Measurements from ENCODE around the gene LAMA5. TPM values are rescaled to one million over a fixed set of nuclear protein-coding genes. Genes with fewer than 3 reads are reported as not detected.

Gene LAMA5
- total and polyA plus RNA-seq, 2 experiments from 2014 or later = 201 to 298 TPM

GRCh38 chr20:62410746-62411478 is 43.8 kb upstream of the LAMA5 start:
- H3K36me3 Mint-ChIP-seq (ENCODE audit: low read depth) = no peaks in the 10 kb centered on the region
- H3K4me1 Mint-ChIP-seq = peaks cover 4% of the 10 kb centered on the region; the same call in 1 of the 3 replicates
- no peak overlapping the region for H3K27ac ChIP-seq (ENCODE audit: low read depth)
- no peaks in the 10 kb centered on the region for H3K9me3 Mint-ChIP-seq
- no peak overlapping the region for H3K4me2 ChIP-seq
- TF ChIP-seq, protein P1, sequence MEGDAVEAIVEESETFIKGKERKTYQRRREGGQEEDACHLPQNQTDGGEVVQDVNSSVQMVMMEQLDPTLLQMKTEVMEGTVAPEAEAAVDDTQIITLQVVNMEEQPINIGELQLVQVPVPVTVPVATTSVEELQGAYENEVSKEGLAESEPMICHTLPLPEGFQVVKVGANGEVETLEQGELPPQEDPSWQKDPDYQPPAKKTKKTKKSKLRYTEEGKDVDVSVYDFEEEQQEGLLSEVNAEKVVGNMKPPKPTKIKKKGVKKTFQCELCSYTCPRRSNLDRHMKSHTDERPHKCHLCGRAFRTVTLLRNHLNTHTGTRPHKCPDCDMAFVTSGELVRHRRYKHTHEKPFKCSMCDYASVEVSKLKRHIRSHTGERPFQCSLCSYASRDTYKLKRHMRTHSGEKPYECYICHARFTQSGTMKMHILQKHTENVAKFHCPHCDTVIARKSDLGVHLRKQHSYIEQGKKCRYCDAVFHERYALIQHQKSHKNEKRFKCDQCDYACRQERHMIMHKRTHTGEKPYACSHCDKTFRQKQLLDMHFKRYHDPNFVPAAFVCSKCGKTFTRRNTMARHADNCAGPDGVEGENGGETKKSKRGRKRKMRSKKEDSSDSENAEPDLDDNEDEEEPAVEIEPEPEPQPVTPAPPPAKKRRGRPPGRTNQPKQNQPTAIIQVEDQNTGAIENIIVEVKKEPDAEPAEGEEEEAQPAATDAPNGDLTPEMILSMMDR (conservative IDR thresholded peaks at IDR 0.05; ENCODE audit: low read depth in 2 of 2) = no peak
- TF ChIP-seq ZNF462 (CRISPR knock-in tag; IDR thresholded peaks at IDR 0.05) (no peak), CREB1 (CRISPR knock-in tag; IDR thresholded peaks at IDR 0.05; ENCODE audit: low read depth) (no peak), EZH2 (IDR thresholded peaks at IDR 0.05; ENCODE audit: low read depth, unreplicated experiment) (no peak), NANOG (IDR thresholded peaks at IDR 0.05; ENCODE audit: borderline replicate concordance) (no peak)
- TF ChIP-seq, protein P2, sequence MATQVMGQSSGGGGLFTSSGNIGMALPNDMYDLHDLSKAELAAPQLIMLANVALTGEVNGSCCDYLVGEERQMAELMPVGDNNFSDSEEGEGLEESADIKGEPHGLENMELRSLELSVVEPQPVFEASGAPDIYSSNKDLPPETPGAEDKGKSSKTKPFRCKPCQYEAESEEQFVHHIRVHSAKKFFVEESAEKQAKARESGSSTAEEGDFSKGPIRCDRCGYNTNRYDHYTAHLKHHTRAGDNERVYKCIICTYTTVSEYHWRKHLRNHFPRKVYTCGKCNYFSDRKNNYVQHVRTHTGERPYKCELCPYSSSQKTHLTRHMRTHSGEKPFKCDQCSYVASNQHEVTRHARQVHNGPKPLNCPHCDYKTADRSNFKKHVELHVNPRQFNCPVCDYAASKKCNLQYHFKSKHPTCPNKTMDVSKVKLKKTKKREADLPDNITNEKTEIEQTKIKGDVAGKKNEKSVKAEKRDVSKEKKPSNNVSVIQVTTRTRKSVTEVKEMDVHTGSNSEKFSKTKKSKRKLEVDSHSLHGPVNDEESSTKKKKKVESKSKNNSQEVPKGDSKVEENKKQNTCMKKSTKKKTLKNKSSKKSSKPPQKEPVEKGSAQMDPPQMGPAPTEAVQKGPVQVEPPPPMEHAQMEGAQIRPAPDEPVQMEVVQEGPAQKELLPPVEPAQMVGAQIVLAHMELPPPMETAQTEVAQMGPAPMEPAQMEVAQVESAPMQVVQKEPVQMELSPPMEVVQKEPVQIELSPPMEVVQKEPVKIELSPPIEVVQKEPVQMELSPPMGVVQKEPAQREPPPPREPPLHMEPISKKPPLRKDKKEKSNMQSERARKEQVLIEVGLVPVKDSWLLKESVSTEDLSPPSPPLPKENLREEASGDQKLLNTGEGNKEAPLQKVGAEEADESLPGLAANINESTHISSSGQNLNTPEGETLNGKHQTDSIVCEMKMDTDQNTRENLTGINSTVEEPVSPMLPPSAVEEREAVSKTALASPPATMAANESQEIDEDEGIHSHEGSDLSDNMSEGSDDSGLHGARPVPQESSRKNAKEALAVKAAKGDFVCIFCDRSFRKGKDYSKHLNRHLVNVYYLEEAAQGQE (IDR thresholded peaks at IDR 0.05; ENCODE audit: unreplicated experiment) = no peak
- H4K20me1 ChIP-seq (replicated peaks; ENCODE audit: insufficient read depth) = no peaks in the 10 kb centered on the region
- H3K36me3 ChIP-seq (ENCODE audit: insufficient read depth) = no peaks in the 10 kb centered on the region
- no peak overlapping the region for H3K4me3 ChIP-seq
- peak; percentile 3 for ATAC-seq
- H3K4me1 ChIP-seq (ENCODE audit: insufficient read depth) = no peaks in the 10 kb centered on the region; the same call in 1 of the 2 replicates
- no peak overlapping the region for H2AFZ ChIP-seq
- H3K27ac Mint-ChIP-seq = no peak overlapping the region
- no peaks in the 10 kb centered on the region for H3K79me2 ChIP-seq (replicated peaks; ENCODE audit: insufficient read depth)
- no peaks in the 10 kb centered on the region for H3K9me2 ChIP-seq (ENCODE audit: insufficient read depth)
- H3F3A ChIP-seq (replicated peaks; ENCODE audit: low read depth) = no peaks in the 10 kb centered on the region
- H3K4me3 Mint-ChIP-seq = no peak overlapping the region
- DNase-seq (ENCODE audit: low spot score) = no peak
- H3K27me3 Mint-ChIP-seq (ENCODE audit: insufficient read depth, low read depth, poor library complexity) = peaks cover 9% of the 10 kb centered on the region
- no peaks in the 10 kb centered on the region for H3K27me3 ChIP-seq (ENCODE audit: insufficient read depth)

Measured in GM23338 (cell line).